Activated T-cell treated with anti-CD3 and anti-CD28 coated beads, Interleukin-2, amount 50 U/mL, for 48 hours (primary cell): ENCODE results near the gene NFIA.
"Not testable (repeated sequence)": the region's sequence is repeated elsewhere in the genome, so short reads cannot be mapped to it uniquely, and the experiment has no call there.

Experiments used
- DNase-seq, 2 experiments: peaks; one replicate each; pipeline ENCODE4 v3.0.0-alpha.2; 2020

NFIA gene

GRCh38 chr1:61254634-61255357 lies 172.4 kb downstream of the NFIA start:
- no peak for DNase-seq

DNA sequence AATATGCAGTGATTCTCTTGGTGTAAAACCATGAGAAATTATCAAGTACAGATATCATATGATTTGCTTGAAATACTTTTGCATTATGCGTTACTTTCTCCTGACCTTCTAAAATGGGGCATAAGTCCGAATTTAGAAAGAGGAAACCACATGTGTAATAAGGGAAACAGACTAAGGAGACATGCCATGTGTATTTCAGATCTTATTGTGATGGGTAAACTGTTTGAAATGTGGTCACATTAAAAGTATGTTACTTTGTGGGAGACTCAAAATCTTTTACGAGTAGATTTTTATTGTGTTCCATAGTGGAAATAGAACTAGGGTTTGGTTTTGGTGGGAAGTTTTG lies 173.0 kb downstream of the NFIA start:
- no peak for DNase-seq

- DNase-seq = no peak
Measured at GRCh38 chr1:61259379-61260148, 177.2 kb downstream of the NFIA start.

- no peak for DNase-seq
Measured at GRCh38 chr1:61260171-61260570, 177.8 kb downstream of the NFIA start.

DNA sequence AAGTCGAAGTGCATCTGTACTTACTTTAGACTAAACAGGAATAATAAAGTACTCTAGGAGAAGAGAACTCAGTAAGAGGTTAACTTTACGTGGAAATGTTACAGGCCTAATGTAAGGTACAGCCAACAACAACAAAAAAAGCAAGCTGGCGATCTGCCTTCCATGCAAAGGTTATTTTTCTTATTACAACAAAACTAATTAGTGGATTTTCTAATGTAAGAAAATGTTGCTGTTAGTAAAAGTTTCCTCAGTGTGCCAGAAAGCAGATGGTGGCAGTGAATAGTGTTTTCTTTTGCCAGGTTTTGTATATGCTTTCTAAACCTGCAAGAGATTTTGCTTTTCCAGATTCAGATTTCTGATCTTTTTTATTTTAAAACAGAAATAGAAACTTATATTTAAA lies 179.2 kb downstream of the NFIA start:
- no peak for DNase-seq

DNA sequence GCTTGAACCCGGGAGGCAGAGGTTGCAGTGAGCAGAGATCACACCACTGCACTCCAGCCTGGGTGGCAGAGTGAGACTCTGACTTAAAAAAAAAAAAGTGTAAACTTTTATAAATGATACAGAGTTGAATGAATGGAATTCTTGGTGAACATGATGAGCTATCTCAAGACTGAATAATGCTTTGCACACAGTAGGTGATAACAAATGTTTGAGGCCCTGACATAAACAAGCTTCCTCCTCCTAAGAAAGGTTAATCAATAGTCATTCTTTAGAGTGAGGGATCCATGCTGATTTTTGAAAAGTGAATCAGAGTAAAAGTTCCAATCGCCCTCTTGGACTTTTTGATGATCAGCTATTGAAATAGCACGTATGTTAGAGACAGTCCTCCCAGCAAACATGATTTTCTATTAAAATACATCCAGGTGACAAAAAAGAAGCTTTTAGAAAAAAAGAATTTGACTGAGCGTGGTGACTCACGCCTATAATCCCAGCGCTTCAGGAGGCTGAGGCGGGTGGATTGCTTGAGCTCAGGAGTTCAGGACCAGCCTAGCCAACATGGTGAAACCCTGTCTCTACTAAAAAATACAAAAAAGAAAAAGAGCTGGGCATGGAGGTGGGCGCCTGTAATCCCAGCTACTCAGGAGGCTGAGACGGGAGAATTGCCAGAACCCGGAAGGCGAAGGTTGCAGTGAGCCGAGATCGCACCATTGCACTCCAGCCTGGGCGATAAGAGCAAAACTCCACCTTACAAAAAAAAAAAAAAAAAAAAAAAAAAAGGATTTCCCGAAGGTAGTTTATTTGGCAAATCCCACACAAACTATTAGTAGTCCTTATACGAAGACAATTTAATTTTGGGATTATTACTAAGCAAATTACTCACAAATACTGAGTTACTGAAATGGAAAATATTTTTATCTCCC lies 181.8 kb downstream of the NFIA start:
- no peak for DNase-seq

DNA sequence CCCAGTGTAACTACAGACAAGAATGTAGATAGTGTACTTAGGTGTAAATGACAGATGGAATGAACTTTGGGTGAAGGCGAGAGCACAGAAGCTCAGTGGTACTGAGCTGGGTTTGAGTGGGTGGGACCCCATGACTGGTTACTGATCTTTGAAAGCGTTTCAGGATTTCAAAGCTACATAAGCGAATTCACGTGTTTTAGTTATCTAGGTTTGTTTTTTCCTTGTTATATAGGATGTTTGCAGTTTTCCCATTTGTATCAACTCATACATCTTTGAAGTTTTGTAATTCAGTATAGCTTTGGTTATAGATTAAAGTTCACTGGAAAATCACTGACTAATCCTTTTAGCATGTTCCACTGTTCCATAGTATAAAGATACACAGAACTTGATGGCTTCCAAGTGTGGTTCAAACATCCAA lies 182.5 kb downstream of the NFIA start:
- no peak for DNase-seq

DNA sequence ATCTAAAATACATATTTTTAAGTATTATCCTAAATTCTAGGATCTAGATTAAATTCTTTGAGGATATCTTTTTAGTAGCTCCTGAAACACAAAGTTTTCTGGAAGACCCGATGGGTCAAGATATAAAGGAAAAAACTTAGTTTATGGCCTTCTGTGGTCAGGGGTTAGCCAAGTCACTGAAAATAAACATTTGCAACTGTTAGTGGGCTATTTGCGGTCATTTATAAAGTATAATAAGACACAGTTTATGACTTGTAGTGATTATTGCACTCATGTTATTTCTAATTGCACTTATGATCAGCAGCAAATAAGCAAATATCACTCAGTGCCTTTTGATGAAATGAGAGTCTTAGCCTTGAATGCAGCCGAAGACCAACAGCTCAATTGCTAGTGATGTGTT lies 183.3 kb downstream of the NFIA start:
- DNase-seq = no peak

- no peak for DNase-seq
Measured at GRCh38 chr1:61266738-61267137, 184.4 kb downstream of the NFIA start.

- DNase-seq = no peak
Measured at GRCh38 chr1:61268546-61269240, 186.3 kb downstream of the NFIA start.

DNA sequence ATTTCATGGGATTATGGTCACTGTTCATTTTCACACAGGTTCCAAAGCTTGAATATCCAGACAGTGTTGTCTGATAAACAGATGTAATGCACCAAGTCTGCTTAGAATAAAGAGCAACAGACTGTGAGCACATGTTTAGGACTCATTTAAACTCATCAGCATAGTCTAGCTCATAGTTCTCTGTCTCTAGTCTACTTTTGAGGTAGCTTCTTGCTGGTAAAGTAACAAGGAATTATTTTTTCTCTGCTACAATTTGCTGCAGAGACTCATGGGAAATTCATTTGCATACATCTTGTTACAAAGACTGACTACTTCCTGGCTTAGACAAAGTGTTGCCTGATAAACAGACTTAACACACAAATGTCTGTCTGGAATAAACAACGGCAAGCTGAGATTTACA lies 187.2 kb downstream of the NFIA start:
- DNase-seq = no peak

DNA sequence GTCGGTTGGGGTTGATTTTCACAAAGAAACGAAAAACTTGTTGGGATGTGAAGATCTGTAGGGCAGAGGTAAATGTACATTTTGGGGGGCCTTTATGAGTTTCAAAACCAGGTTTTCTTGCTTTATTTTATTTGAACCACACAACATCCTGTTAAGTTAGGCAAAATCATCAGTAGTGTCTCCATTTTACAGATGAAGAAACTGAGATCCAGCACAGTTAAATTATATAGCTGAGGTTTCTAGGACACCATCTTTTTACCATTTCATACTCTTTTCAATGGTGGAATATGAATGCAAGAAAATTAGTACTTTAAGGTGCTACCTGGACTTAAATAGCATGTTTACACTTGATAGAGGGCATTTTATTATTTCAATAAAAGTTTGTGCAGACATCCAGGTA lies 187.7 kb downstream of the NFIA start:
- no peak for DNase-seq

- peak; percentile 24 to 34 for DNase-seq
Measured at GRCh38 chr1:61270761-61271411, 188.5 kb downstream of the NFIA start.

DNA sequence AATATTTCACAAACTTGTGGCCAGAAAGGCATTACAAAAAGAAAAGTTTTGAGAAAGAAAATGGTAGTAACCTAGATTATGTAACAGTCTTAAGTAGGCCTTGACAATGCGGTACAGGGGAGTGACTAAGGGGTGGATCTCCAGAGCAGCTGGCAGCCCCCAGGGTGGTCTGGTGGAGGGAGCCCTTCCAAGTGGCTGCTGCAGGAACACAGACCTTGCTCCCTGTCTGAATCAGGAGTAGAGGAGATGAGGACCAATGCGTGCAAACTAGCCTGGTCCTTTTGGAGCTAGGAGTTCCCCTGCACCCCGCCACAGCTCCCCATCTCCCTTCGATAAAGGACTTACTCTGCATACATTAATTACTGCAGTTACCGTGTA lies 189.0 kb downstream of the NFIA start:
- DNase-seq = peak; percentile 35 to 43

- DNase-seq = no peak
Measured at GRCh38 chr1:61273167-61273705, 190.9 kb downstream of the NFIA start.

DNA sequence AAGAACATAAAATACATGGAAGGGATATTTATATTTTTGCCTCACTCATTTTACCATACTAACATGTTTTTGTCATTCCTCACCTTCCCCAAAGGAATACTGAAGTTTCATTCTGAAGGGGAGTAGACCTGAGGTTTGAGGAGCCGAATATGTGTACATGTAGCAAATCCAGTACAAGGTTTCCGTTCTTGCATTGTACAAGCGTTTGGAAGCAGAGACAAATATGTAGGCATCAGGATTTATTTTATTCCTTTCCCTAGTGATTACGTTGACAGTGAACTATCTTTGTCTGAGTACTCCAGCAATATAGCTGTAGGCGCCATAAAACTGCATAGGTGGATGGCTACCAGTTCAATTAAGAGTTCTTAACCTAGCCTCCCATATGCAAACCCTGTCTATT lies 191.5 kb downstream of the NFIA start:
- DNase-seq = no peak

DNA sequence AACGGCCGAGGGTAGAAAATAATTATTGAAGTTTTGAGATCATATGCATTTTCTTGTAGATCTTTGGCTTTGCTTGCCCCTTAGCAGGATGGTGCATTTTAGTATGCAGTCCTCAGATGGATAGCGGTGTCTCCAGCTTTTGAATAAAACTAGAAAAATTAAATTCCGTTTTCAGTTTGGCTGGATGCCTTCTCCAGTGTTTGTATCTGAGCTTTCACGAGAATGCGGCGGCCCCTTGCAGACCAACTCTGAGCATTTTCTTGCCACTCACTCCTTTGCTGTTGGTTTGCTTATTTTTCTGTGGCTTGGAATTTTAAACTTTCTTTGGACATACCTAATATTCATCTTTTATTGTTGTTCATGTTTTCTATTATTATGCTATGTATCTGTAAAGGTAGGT lies 192.6 kb downstream of the NFIA start:
- DNase-seq = no peak

DNA sequence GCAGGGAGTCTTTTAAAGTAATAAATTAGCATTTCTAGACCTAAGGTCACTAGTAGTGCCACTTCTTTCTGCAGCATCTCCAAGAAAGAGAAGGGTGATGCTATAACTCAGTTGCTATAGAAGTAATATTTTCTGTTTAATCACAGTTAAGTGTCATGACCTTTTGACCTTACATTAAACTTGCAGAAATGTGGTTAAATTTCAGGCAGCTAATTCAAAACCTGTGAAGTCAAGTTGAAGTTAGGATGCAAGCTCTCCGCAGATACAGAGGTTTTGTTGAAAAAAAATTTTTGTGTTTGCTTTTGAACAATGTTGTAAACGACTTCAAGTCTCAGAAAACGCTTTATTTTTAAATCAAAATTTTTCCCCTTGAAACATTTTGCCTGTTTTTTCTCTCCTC lies 193.9 kb downstream of the NFIA start:
- DNase-seq = no peak

DNA sequence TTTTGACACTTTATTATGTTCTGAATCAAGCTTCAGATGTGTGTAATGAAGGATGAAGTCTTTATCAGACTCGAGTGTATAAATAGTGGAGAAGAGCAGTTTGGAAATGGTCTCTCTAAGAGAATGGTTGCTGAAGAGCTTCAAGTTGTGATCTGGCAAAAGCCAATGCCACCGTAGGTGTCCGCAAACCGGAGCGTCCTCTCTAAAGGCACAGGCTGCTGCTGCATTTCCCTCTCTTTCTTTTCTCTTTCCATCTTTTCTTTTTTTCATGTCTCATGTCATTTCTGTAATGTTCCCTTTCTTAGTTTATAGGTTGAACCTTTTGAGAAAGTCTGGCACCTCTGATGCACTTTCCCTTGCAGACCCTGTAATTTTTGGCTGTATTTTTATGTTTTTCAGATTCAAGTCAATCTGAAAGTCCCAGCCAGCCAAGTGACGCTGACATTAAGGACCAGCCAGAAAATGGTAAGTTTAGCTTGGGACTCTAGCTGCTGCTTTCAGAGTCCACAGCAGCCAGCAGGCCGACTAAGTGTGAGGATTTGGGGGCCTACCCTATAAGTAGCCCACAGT lies 194.8 kb downstream of the NFIA start:
- DNase-seq = no peak

DNA sequence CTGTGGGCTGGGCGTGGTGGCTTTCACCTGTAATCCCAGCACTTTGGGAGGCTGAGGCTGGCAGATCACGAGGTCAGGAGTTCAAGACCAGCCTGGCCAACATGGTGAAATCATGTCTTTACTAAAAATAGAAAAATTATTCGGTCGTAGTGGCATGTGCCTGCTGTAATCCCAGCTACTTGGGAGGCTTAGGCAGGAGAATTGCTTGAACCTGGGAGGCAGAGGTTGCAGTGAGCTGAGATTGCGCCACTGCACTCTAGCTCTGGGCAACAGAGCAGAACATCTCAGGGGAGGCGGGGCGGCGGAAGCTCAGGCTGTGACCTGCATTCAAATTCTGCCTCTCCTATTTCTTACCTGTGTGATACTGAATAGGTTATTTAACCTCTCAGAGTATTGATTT lies 196.1 kb downstream of the NFIA start:
- not testable (repeated sequence) for DNase-seq

DNA sequence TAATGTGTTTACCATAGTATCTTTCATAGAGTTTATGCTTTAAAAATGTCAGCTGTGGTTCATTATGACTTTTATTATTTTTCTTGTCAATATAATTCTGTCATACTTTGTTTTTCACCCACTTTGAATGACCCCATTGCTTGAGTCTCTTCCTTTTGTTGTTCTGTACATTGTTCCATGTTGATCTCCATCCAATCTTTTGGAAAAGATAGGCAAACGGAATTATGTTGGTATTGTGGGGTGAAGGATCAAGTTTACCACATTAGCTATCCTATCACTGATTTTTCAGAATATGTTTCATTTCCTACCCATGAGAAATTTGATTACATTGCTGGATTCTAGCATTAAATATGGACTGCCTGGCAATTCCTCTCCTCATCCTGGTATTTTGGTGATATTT lies 196.6 kb downstream of the NFIA start:
- DNase-seq = no peak

- no peak for DNase-seq
Measured at GRCh38 chr1:61279570-61279969, 197.2 kb downstream of the NFIA start.
